Measurements from ENCODE around the gene CASQ1. TPM values are rescaled to one million over a fixed set of nuclear protein-coding genes. Genes with fewer than 3 reads are reported as not detected.
A peak's percentile ranks its signal among the peaks of the same experiment; 100 is the strongest.

The CASQ1 gene
- total RNA-seq, 4 donors from 2014 or later: 255 to 894 (median 358) TPM

GRCh38 chr1:160166166-160166868, 24.1 kb upstream of the CASQ1 start:
- Histone ChIP-seq H3K9me3 (no peaks in the 10 kb centered on the region), H3K4me3 (no peak overlapping the region), H3K4me1 (peaks cover 8 to 20% of the 10 kb centered on the region in 2 donors), H3K36me3 (no peaks in the 10 kb centered on the region), H3K27ac (peak overlapping the region in 3 of 4 donors; percentile 61 to 66 (median 63)), H3K27me3 (no peaks in the 10 kb centered on the region)
- ATAC-seq (no peak), DNase-seq (no peak)
- in situ Hi-C loops (cut with MboI; ENCODE audit: low sequenced_read_pairs in 4 of 4) (no loop called here), intact Hi-C loops (cut with DNase I; ENCODE audit: low total_unique reads) (no loop called here)
- TF ChIP-seq CTCF (IDR thresholded peaks at IDR 0.05 in 4 of 5, conservative IDR thresholded peaks at IDR 0.05 in 1 of 5): no peak
- TF ChIP-seq POLR2A (IDR thresholded peaks at IDR 0.05): no peak

- Histone ChIP-seq H3K27ac (no peak overlapping the region), H3K36me3 (no peaks in the 10 kb centered on the region), H3K4me1 (peaks cover 8 to 20% of the 10 kb centered on the region in 2 donors), H3K9me3 (no peaks in the 10 kb centered on the region), H3K4me3 (no peak overlapping the region), H3K27me3 (no peaks in the 10 kb centered on the region)
- DNase-seq (no peak), ATAC-seq (no peak)
- in situ Hi-C loops (cut with MboI; ENCODE audit: low sequenced_read_pairs in 4 of 4): no loop called here
- intact Hi-C loops (cut with DNase I; ENCODE audit: low total_unique reads): no loop called here
- TF ChIP-seq CTCF (IDR thresholded peaks at IDR 0.05 in 4 of 5, conservative IDR thresholded peaks at IDR 0.05 in 1 of 5) (no peak), POLR2A (IDR thresholded peaks at IDR 0.05) (no peak)
These were observed 23.3 kb upstream of the CASQ1 start for GRCh38 chr1:160167056-160167455.

GRCh38 chr1:160167580-160167979, 22.8 kb upstream of the CASQ1 start:
- Histone ChIP-seq H3K27me3 (no peaks in the 10 kb centered on the region), H3K4me1 (peaks cover 8 to 20% of the 10 kb centered on the region in 2 donors), H3K27ac (peak overlapping the region in 1 of 4 donors; percentile 71), H3K4me3 (no peak overlapping the region), H3K36me3 (no peaks in the 10 kb centered on the region), H3K9me3 (no peaks in the 10 kb centered on the region)
- ATAC-seq (peak in 1 of 2 donors; percentile 8), DNase-seq (no peak)
- TF ChIP-seq POLR2A (IDR thresholded peaks at IDR 0.05) (no peak), CTCF (IDR thresholded peaks at IDR 0.05 in 4 of 5, conservative IDR thresholded peaks at IDR 0.05 in 1 of 5) (no peak)
- in situ Hi-C loops (cut with MboI; ENCODE audit: low sequenced_read_pairs in 4 of 4): no loop called here
- intact Hi-C loops (cut with DNase I; ENCODE audit: low total_unique reads): no loop called here

- TF ChIP-seq POLR2A (IDR thresholded peaks at IDR 0.05) (no peak), CTCF (IDR thresholded peaks at IDR 0.05 in 4 of 5, conservative IDR thresholded peaks at IDR 0.05 in 1 of 5) (no peak)
- H3K27ac ChIP-seq: peak overlapping the region in 1 of 4 donors; percentile 71
- no peaks in the 10 kb centered on the region for H3K27me3 ChIP-seq
- no peak for ATAC-seq
- H3K36me3 ChIP-seq: no peaks in the 10 kb centered on the region
- H3K9me3 ChIP-seq: no peaks in the 10 kb centered on the region
- peaks cover 8 to 20% of the 10 kb centered on the region in 2 donors for H3K4me1 ChIP-seq
- no peak for DNase-seq
- intact Hi-C loops (cut with DNase I; ENCODE audit: low total_unique reads) (loop anchor here (2.0 kb wide), 1 partner anchor 21 kb away; no protein-coding TSS in a partner anchor), in situ Hi-C loops (cut with MboI; ENCODE audit: low sequenced_read_pairs in 4 of 4) (no loop called here)
- no peak overlapping the region for H3K4me3 ChIP-seq
These were observed 22.4 kb upstream of the CASQ1 start for GRCh38 chr1:160168016-160168415.
